ENCODE results near the gene OGN. TPM values are rescaled to one million over a fixed set of nuclear protein-coding genes. Genes with fewer than 3 reads are reported as not detected.

OGN gene
- total RNA-seq, 1 donor from 2014 or later, result not detected

- no peak for DNase-seq (ENCODE audit: low read depth in 2 of 2)
Observed at GRCh38 chr9:92405818-92406217, 1.4 kb upstream of the OGN start.

GRCh38 chr9:92402826-92403745 is 1.3 kb downstream of the OGN start:
- DNase-seq (ENCODE audit: low read depth in 2 of 2), result no peak

- no peak for DNase-seq (ENCODE audit: low read depth in 2 of 2)
Observed at GRCh38 chr9:92402360-92402759, 2.0 kb downstream of the OGN start.

- DNase-seq (ENCODE audit: low read depth in 2 of 2), result no peak
Observed at GRCh38 chr9:92397853-92398252, 6.5 kb downstream of the OGN start.

- DNase-seq (ENCODE audit: low read depth in 2 of 2), result no peak
Observed at GRCh38 chr9:92395617-92396016, 8.8 kb downstream of the OGN start.

- peak; percentile 54 to 75 for DNase-seq (ENCODE audit: low read depth in 2 of 2)
Observed at GRCh38 chr9:92393686-92394085, 10.7 kb downstream of the OGN start.

GRCh38 chr9:92392690-92393089 is 11.7 kb downstream of the OGN start:
- DNase-seq (ENCODE audit: low read depth in 2 of 2), result peak; percentile 11 to 33

GRCh38 chr9:92385953-92386352 is 18.4 kb downstream of the OGN start:
- no peak for DNase-seq (ENCODE audit: low read depth in 2 of 2)

- no peak for DNase-seq (ENCODE audit: low read depth in 2 of 2)
Observed at GRCh38 chr9:92385477-92385876, 18.9 kb downstream of the OGN start.

- no peak for DNase-seq (ENCODE audit: low read depth in 2 of 2)
Observed at GRCh38 chr9:92385001-92385400, 19.4 kb downstream of the OGN start.

GRCh38 chr9:92384375-92384774 is 20.0 kb downstream of the OGN start:
- DNase-seq (ENCODE audit: low read depth in 2 of 2), result peak in 1 of 2 donors; percentile 25

GRCh38 chr9:92381775-92382174 is 22.6 kb downstream of the OGN start:
- DNase-seq (ENCODE audit: low read depth in 2 of 2), result no peak

GRCh38 chr9:92380603-92381002 is 23.8 kb downstream of the OGN start:
- DNase-seq (ENCODE audit: low read depth in 2 of 2), result no peak

- DNase-seq (ENCODE audit: low read depth in 2 of 2), result peak; percentile 19 to 50
Observed at GRCh38 chr9:92378865-92379560, 25.4 kb downstream of the OGN start.

GRCh38 chr9:92377876-92378275 is 26.5 kb downstream of the OGN start:
- peak in 1 of 2 donors; percentile 4 for DNase-seq (ENCODE audit: low read depth in 2 of 2)

GRCh38 chr9:92373167-92373566 is 31.2 kb downstream of the OGN start:
- no peak for DNase-seq (ENCODE audit: low read depth in 2 of 2)

GRCh38 chr9:92369075-92369474 is 35.3 kb downstream of the OGN start:
- no peak for DNase-seq (ENCODE audit: low read depth in 2 of 2)

GRCh38 chr9:92360083-92360482 is 44.3 kb downstream of the OGN start:
- no peak for DNase-seq (ENCODE audit: low read depth in 2 of 2)

- no peak for DNase-seq (ENCODE audit: low read depth in 2 of 2)
Observed at GRCh38 chr9:92359394-92359995, 44.9 kb downstream of the OGN start.

GRCh38 chr9:92353051-92353450 is 51.3 kb downstream of the OGN start:
- no peak for DNase-seq (ENCODE audit: low read depth in 2 of 2)

GRCh38 chr9:92350740-92351133 is 53.6 kb downstream of the OGN start:
- DNase-seq (ENCODE audit: low read depth in 2 of 2), result no peak

All from lung microvascular endothelial cell (primary cell).